H1 (cell line): Measurements from ENCODE around the gene CAPN13. TPM values are rescaled to one million over a fixed set of nuclear protein-coding genes. Genes with fewer than 3 reads are reported as not detected.

ENCODE experiments used
- CTCF ChIA-PET: fragments of 300-600 bp; sonication (Branson Sonifier 250); formaldehyde crosslinking; loops from one replicate; lab custom pipeline; 2021; ENCODE audit not compliant: partially characterized antibody; lab: Charles Lee
- POLR2A ChIA-PET: fragments of 300-600 bp; sonication (Branson Sonifier 250); formaldehyde crosslinking; loops from one replicate; lab custom pipeline; 2021; ENCODE audit warnings: inconsistent platforms; ENCODE audit not compliant: partially characterized antibody; lab: Charles Lee
- DNase-seq, 2 experiments: peaks; one replicate each; pipeline versions ENCODE4 v3.0.0 to v3.0.0-alpha.2; 2010 to 2022; ENCODE audit warnings: low spot score in 2 of 2, low read depth in 1 of 2, mixed read lengths in 1 of 2
- FAIRE-seq: peaks from 2 replicates; lab custom pipeline; 2011; peaks lifted over from hg19 to GRCh38; lab: Jason Lieb, UNC
- H2AFZ ChIP-seq: 2 replicates; pipeline ENCODE4 v1.8.1; 2012; ENCODE audit warnings: low read length, inconsistent platforms
- H2AK5ac ChIP-seq: 2 replicates; pipeline ENCODE4 v1.6.1; 2013; ENCODE audit warnings: low read depth, low read length
- H2BK120ac ChIP-seq: replicated peaks from 2 replicates; pipeline ENCODE3; 2013; ENCODE audit warnings: low read depth, low read length, inconsistent platforms
- H2BK12ac ChIP-seq: 2 replicates; pipeline ENCODE4 v1.6.1; 2013; ENCODE audit warnings: low read depth, low read length
- H2BK15ac ChIP-seq: 2 replicates; pipeline ENCODE4 v1.6.1; 2013; ENCODE audit warnings: low read length
- H2BK20ac ChIP-seq: 2 replicates; pipeline ENCODE4 v1.6.1; 2013; ENCODE audit warnings: low read length
- H2BK5ac ChIP-seq: 2 replicates; pipeline ENCODE4 v1.6.1; 2013; ENCODE audit warnings: low read depth, low read length
- H3K14ac ChIP-seq: 2 replicates; pipeline ENCODE4 v1.6.1; 2013; ENCODE audit warnings: inconsistent platforms; ENCODE audit not compliant: insufficient read length
- H3K18ac ChIP-seq: 2 replicates; pipeline ENCODE4 v1.6.1; 2013; ENCODE audit warnings: low read length; ENCODE audit errors: extremely low read depth
- H3K23ac ChIP-seq: 2 replicates; pipeline ENCODE4 v1.6.1; 2013; ENCODE audit warnings: inconsistent platforms; ENCODE audit not compliant: insufficient read length
- H3K23me2 ChIP-seq: 2 replicates; pipeline ENCODE4 v1.6.1; 2013; ENCODE audit warnings: low read depth, low read length
- H3K27ac ChIP-seq: 2 replicates; pipeline ENCODE4 v1.6.1; 2011; ENCODE audit warnings: low read depth, low read length, inconsistent platforms
- H3K27me3 ChIP-seq, 4 experiments: replicated peaks in 1 of 4; 1 replicate in 1 of 4; 2 replicates in 3 of 4; pipeline versions ENCODE4 v1.6.1 to v1.8.1; 2011 to 2013; ENCODE audit warnings: low read length in 3 of 4, mild to moderate bottlenecking in 3 of 4, inconsistent platforms in 2 of 4, mixed read lengths in 2 of 4, moderate library complexity in 1 of 4; ENCODE audit not compliant: control insufficient read depth in 3 of 4, insufficient read depth in 3 of 4; ENCODE audit errors: extremely low read depth in 1 of 4
- H3K36me3 ChIP-seq, 4 experiments: 2 replicates each; pipeline versions ENCODE4 v1.6.1 to v1.8.1; 2011 to 2013; ENCODE audit warnings: mild to moderate bottlenecking in 4 of 4, low read length in 3 of 4, moderate library complexity in 2 of 4, control low read depth in 1 of 4, inconsistent platforms in 1 of 4; ENCODE audit not compliant: insufficient read depth in 4 of 4, control insufficient read depth in 2 of 4
- H3K4ac ChIP-seq: replicated peaks from 2 replicates; pipeline ENCODE3; 2013; ENCODE audit warnings: low read length, low read depth, mixed read lengths, inconsistent platforms; ENCODE audit not compliant: insufficient read length
- H3K4me1 ChIP-seq, 4 experiments: replicated peaks in 1 of 4; 1 replicate in 1 of 4; 2 replicates in 3 of 4; pipeline versions ENCODE4 v1.6.1 to v1.8.1; 2011 to 2013; ENCODE audit warnings: low read length in 3 of 4, inconsistent platforms in 2 of 4, mixed read lengths in 1 of 4; ENCODE audit not compliant: insufficient read depth in 4 of 4, control insufficient read depth in 3 of 4
- H3K4me2 ChIP-seq, 2 experiments: 2 replicates each; pipeline versions ENCODE4 v1.6.1 to v1.8.1; 2011 to 2013; ENCODE audit warnings: low read depth in 2 of 2, low read length in 2 of 2, control low read depth in 1 of 2, inconsistent platforms in 1 of 2, mild to moderate bottlenecking in 1 of 2; ENCODE audit not compliant: insufficient read depth in 1 of 2
- H3K4me3 ChIP-seq, 4 experiments: fragments of 200-600, 300-600 bp in 1 of 4; sonication (generic), shearing (Covaris generic), sonication (Bioruptor Twin) in 1 of 4; 2 replicates each; pipeline versions ENCODE4 v1.5.1 to v1.8.1; 2011 to 2016; ENCODE audit warnings: low read length in 4 of 4, low read depth in 3 of 4, control low read depth in 2 of 4, inconsistent platforms in 2 of 4, mild to moderate bottlenecking in 2 of 4, mixed read lengths in 1 of 4, moderate library complexity in 1 of 4; ENCODE audit not compliant: insufficient read depth in 2 of 4; ENCODE audit errors: extremely low read depth in 1 of 4
- H3K56ac ChIP-seq: replicated peaks from 2 replicates; pipeline ENCODE3; 2013; ENCODE audit warnings: low read depth, mild to moderate bottlenecking, mixed read lengths, low read length, inconsistent platforms; ENCODE audit not compliant: insufficient read length
- H3K79me1 ChIP-seq: 2 replicates; pipeline ENCODE4 v1.6.1; 2013; ENCODE audit warnings: low read depth, low read length, control low read depth
- H3K79me2 ChIP-seq, 2 experiments: 2 replicates each; pipeline versions ENCODE4 v1.6.1 to v1.8.1; 2012 to 2013; ENCODE audit warnings: low read length in 2 of 2, mild to moderate bottlenecking in 2 of 2, inconsistent platforms in 1 of 2; ENCODE audit not compliant: insufficient read depth in 2 of 2, control insufficient read depth in 1 of 2
- H3K9ac ChIP-seq, 4 experiments: replicated peaks in 1 of 4; 1 replicate in 1 of 4; 2 replicates in 3 of 4; pipeline versions ENCODE4 v1.6.1 to v1.8.1; 2011 to 2013; ENCODE audit warnings: low read depth in 3 of 4, low read length in 3 of 4, control low read depth in 2 of 4, mild to moderate bottlenecking in 2 of 4, moderate library complexity in 2 of 4, inconsistent platforms in 1 of 4; ENCODE audit errors: extremely low read depth in 1 of 4
- H3K9me3 ChIP-seq, 2 experiments: 2 replicates each; pipeline versions ENCODE4 v1.6.1 to v1.8.1; 2012 to 2013; ENCODE audit warnings: mild to moderate bottlenecking in 2 of 2, moderate library complexity in 2 of 2, control low read depth in 1 of 2, inconsistent platforms in 1 of 2, low read depth in 1 of 2, low read length in 1 of 2, mixed read lengths in 1 of 2; ENCODE audit not compliant: insufficient read depth in 2 of 2
- H4K20me1 ChIP-seq, 2 experiments: replicated peaks in 1 of 2; 2 replicates each; pipeline versions ENCODE3 to v1.8.1; 2011 to 2013; ENCODE audit warnings: inconsistent platforms in 2 of 2, low read length in 2 of 2, mild to moderate bottlenecking in 1 of 2; ENCODE audit not compliant: insufficient read depth in 2 of 2, control insufficient read depth in 1 of 2
- H4K5ac ChIP-seq: 2 replicates; pipeline ENCODE4 v1.6.1; 2013; ENCODE audit warnings: low read length, low read depth, mixed read lengths, inconsistent platforms; ENCODE audit not compliant: insufficient read length
- H4K8ac ChIP-seq: 2 replicates; pipeline ENCODE4 v1.8.0; 2013; ENCODE audit warnings: mild to moderate bottlenecking, moderate library complexity, low read length, inconsistent platforms; ENCODE audit not compliant: insufficient read depth; ENCODE audit errors: extremely low read depth
- H4K91ac ChIP-seq: replicated peaks from 2 replicates; pipeline ENCODE3; 2013; ENCODE audit warnings: low read length, mixed read lengths, inconsistent platforms; ENCODE audit not compliant: insufficient read length
- ASH2L ChIP-seq: fragments of 200-600, 300-600 bp; sonication (generic); IDR thresholded peaks from one replicate; pipeline ENCODE4 v1.7.1; 2017; ENCODE audit warnings: low read length
- BRCA1 ChIP-seq: IDR thresholded peaks from 2 replicates; pipeline ENCODE4 v1.6.1; 2012; ENCODE audit warnings: low read depth, low read length, improper control_type of control experiment
- CHD2 ChIP-seq: IDR thresholded peaks from 2 replicates; pipeline ENCODE4 v1.6.1; 2012; ENCODE audit warnings: low read length, improper control_type of control experiment
- CTBP2 ChIP-seq: IDR thresholded peaks from 2 replicates; pipeline ENCODE4 v1.7.0; 2011; ENCODE audit warnings: borderline replicate concordance, mild to moderate bottlenecking, moderate library complexity, mixed read lengths, low read length; ENCODE audit not compliant: insufficient read depth, insufficient read length
- CTCF ChIP-seq, 3 experiments: IDR thresholded peaks; 1 replicate in 2 of 3; 2 replicates in 1 of 3; pipeline versions ENCODE4 v1.5.1 to v1.6.1; 2011; ENCODE audit warnings: low read length in 3 of 3, mild to moderate bottlenecking in 3 of 3, inconsistent platforms in 2 of 3, low read depth in 1 of 3, moderate library complexity in 1 of 3; ENCODE audit not compliant: insufficient read depth in 1 of 3; ENCODE audit errors: control extremely low read depth in 1 of 3
- EZH2 ChIP-seq: fragments of 200-600 bp; sonication (generic); IDR thresholded peaks from 2 replicates; pipeline ENCODE4 v1.7.1; 2012; ENCODE audit warnings: low read depth, mild to moderate bottlenecking, moderate library complexity, low read length, inconsistent platforms; ENCODE audit not compliant: severe bottlenecking
- JUN ChIP-seq: IDR thresholded peaks from 2 replicates; pipeline ENCODE4 v1.6.1; 2011; ENCODE audit warnings: low read depth, mild to moderate bottlenecking, improper control_type of control experiment, low read length
- PHF8 ChIP-seq: fragments of 200-600 bp; sonication (generic); conservative IDR thresholded peaks from 2 replicates; pipeline ENCODE4 v1.7.1; 2012; ENCODE audit warnings: low read depth, mild to moderate bottlenecking, inconsistent platforms, low read length, moderate library complexity
- RBBP5 ChIP-seq: IDR thresholded peaks from 2 replicates; pipeline ENCODE4 v1.7.1; 2012; ENCODE audit warnings: low read depth, mild to moderate bottlenecking, inconsistent platforms, low read length, moderate library complexity, borderline replicate concordance
- RNF2 ChIP-seq: fragments of 200-900, 300-1000 bp; sonication (generic); IDR thresholded peaks from 2 replicates; pipeline ENCODE4 v1.7.1; 2016; ENCODE audit warnings: borderline replicate concordance, low read depth, mild to moderate bottlenecking, antibody characterized with exemption, low read length; ENCODE audit not compliant: poor library complexity, severe bottlenecking; ENCODE audit errors: missing control alignments
- TBP ChIP-seq: IDR thresholded peaks from 2 replicates; pipeline ENCODE4 v1.6.1; 2011; ENCODE audit warnings: low read depth, low read length, improper control_type of control experiment
- WGBS, 2 experiments: shearing (Covaris generic) in 1 of 2; methylation state at CpG; one replicate each; pipeline versions ENCODE4 v1.1.6 to v1.1.7; 2013 to 2015; ENCODE audit warnings: low lambda C conversion rate in 2 of 2, mixed read lengths in 2 of 2, inconsistent platforms in 1 of 2, low coverage in 1 of 2, missing lambda C conversion rate in 1 of 2; ENCODE audit not compliant: insufficient replicate concordance in 2 of 2, insufficient coverage in 1 of 2, insufficient read length in 1 of 2; ENCODE audit errors: extremely low coverage in 1 of 2, missing lambda C conversion rate in 1 of 2; 5-methylcytosine and 5-hydroxymethylcytosine counted together
- polyA plus RNA-seq, 7 experiments: library from polyadenylated mRNA; depleted of rRNA in 3 of 7; stranded (reverse) in 5 of 7; unstranded in 2 of 7; fragments of >200 nt in 5 of 7; fragments of 200-250 nt in 2 of 7; gene quantifications; 1 replicate in 5 of 7; 2 replicates in 1 of 7; 4 replicates in 1 of 7; pipeline versions ENCODE4 v1.2.1 to v1.2.3, GENCODE V29; 2011 to 2013; ENCODE audit warnings: missing spikeins in 2 of 7, mixed read lengths in 2 of 7
- total RNA-seq: library from RNA; stranded (reverse); fragmentation: NEBNext Ultra II Directional; extraction: Animal tissue kit (Norgen Biotek cat#: 25700); gene quantifications from 2 replicates; pipeline ENCODE4 v1.2.1, GENCODE V29; 2021

CAPN13 gene
- total and polyA plus RNA-seq, 2 of the 8 experiments (the other 6 are each of a cell fraction or from before 2014, with no cell fraction given) = 2.4 TPM

DNA sequence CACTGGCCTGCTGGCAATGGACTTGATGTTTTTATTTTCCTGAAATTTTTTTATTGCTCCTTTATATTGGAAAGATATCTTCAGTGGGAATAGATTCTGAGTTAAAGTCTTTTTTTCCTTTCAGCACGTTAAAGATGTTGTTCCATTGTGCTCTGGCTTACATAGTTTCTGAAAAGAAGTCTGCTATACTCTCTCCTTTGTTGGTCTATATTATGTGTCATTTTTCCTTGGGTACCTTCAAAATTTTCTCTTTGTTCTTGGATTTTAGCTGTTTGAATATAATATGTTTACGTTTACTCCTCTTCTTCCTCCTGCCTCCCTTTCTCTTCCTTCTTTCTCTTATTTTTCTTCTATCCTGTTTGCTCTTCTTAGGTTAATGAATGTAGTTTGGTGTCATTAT lies 105.5 kb downstream of the CAPN13 start:
- Histone ChIP-seq H2BK5ac (no peak overlapping the region), H3K27me3 (no peaks in the 10 kb centered on the region), H3K23me2 (no peaks in the 10 kb centered on the region), H3K79me2 (no peaks in the 10 kb centered on the region), H2BK12ac (no peak overlapping the region), H3K27ac (no peak overlapping the region), H3K9me3 (peaks cover 25 to 34% of the 10 kb centered on the region in 2 experiments), H3K79me1 (no peaks in the 10 kb centered on the region), H4K91ac (no peak overlapping the region), H2BK20ac (no peak overlapping the region), H2AFZ (no peak overlapping the region), H3K9ac (no peak overlapping the region), H4K20me1 (no peaks in the 10 kb centered on the region), H3K36me3 (no peaks in the 10 kb centered on the region), H3K4me3 (no peak overlapping the region), H3K14ac (no peak overlapping the region), H3K56ac (no peak overlapping the region), H3K4ac (no peak overlapping the region), H3K4me1 (no peaks in the 10 kb centered on the region), H3K18ac (no peak overlapping the region), H4K5ac (no peak overlapping the region), H3K23ac (no peak overlapping the region), H2BK15ac (no peak overlapping the region), H3K4me2 (no peak overlapping the region), H2BK120ac (no peak overlapping the region), H2AK5ac (no peak overlapping the region), H4K8ac (no peak overlapping the region)
- 93% methylated on average over 2 of the region's 2 CpGs; no CpG with 5 or more reads in 1 of the 2 experiments for WGBS, 2 experiments
- FAIRE-seq (no peak), DNase-seq (no peak)
- CTCF ChIA-PET = interaction anchor here (2.1 to 13.3 kb wide), 4 partner anchors 10 to 536 kb away, joined by 5 to 228 read pairs (median 116); no protein-coding TSS in a partner anchor
- POLR2A ChIA-PET = no interaction called here
- TF ChIP-seq EZH2 (no peak), CHD2 (no peak), BRCA1 (no peak), RNF2 (no peak), PHF8 (no peak), RBBP5 (no peak), TBP (no peak), CTBP2 (no peak), CTCF (IDR thresholded peaks at IDR 0.05; ENCODE audit: control extremely low read depth in 1 of 3, insufficient read depth in 1 of 3, low read depth in 1 of 3, low read length in 3 of 3) (no peak), JUN (no peak), ASH2L (no peak)
